MM.1S (cell line): ENCODE measurements around the gene SDSL.

Experiments used
- EZH2 ChIP-seq: fragments of 300-600 bp; sonication (generic); optimal IDR thresholded peaks from 2 replicates; pipeline ENCODE3; 2017; ENCODE audit warnings: low read depth, mild to moderate bottlenecking, antibody characterized with exemption, low read length, mixed read lengths
- EZH2phosphoT487 ChIP-seq: fragments of 300-600 bp; sonication (generic); IDR thresholded peaks from 2 replicates; pipeline ENCODE4 v1.6.1; 2018; ENCODE audit warnings: antibody characterized with exemption, low read length
- TF ChIP-seq, protein P1 (sequence below): fragments of 300-600 bp; sonication (generic); IDR thresholded peaks from 2 replicates; pipeline ENCODE4 v1.5.1; 2016; ENCODE audit warnings: antibody characterized with exemption, low read length, mixed read lengths

GRCh38 chr12:113399490-113399889, 22.7 kb upstream of the SDSL start:
- TF ChIP-seq, protein P1, sequence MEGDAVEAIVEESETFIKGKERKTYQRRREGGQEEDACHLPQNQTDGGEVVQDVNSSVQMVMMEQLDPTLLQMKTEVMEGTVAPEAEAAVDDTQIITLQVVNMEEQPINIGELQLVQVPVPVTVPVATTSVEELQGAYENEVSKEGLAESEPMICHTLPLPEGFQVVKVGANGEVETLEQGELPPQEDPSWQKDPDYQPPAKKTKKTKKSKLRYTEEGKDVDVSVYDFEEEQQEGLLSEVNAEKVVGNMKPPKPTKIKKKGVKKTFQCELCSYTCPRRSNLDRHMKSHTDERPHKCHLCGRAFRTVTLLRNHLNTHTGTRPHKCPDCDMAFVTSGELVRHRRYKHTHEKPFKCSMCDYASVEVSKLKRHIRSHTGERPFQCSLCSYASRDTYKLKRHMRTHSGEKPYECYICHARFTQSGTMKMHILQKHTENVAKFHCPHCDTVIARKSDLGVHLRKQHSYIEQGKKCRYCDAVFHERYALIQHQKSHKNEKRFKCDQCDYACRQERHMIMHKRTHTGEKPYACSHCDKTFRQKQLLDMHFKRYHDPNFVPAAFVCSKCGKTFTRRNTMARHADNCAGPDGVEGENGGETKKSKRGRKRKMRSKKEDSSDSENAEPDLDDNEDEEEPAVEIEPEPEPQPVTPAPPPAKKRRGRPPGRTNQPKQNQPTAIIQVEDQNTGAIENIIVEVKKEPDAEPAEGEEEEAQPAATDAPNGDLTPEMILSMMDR: no peak
- TF ChIP-seq EZH2: no peak
- TF ChIP-seq EZH2phosphoT487: no peak
